Glutamatergic neuron (in vitro differentiated cells): ENCODE measurements around the gene AVP. TPM values are rescaled to one million over a fixed set of nuclear protein-coding genes. Genes with fewer than 3 reads are reported as not detected.

Source experiments
- DNase-seq: peaks from one replicate; pipeline ENCODE4 v3.0.0; 2022
- H3K27ac Mint-ChIP-seq: one replicate; pipeline ENCODE4 v1.8.0; 2020; ENCODE audit warnings: mild to moderate bottlenecking, mixed read lengths, inconsistent platforms; ENCODE audit not compliant: unreplicated experiment
- H3K27me3 Mint-ChIP-seq: one replicate; pipeline ENCODE4 v1.8.0; 2020; ENCODE audit warnings: mild to moderate bottlenecking, moderate library complexity, mixed read lengths, inconsistent platforms; ENCODE audit not compliant: unreplicated experiment
- H3K36me3 Mint-ChIP-seq: one replicate; pipeline ENCODE4 v1.8.0; 2020; ENCODE audit warnings: mild to moderate bottlenecking, mixed read lengths, inconsistent platforms; ENCODE audit not compliant: unreplicated experiment
- H3K4me1 Mint-ChIP-seq: one replicate; pipeline ENCODE4 v1.8.0; 2020; ENCODE audit warnings: mild to moderate bottlenecking, low read depth, mixed read lengths, inconsistent platforms; ENCODE audit not compliant: unreplicated experiment
- H3K4me3 Mint-ChIP-seq: one replicate; pipeline ENCODE4 v1.8.0; 2020; ENCODE audit warnings: mild to moderate bottlenecking, mixed read lengths, inconsistent platforms; ENCODE audit not compliant: unreplicated experiment
- H3K9me3 Mint-ChIP-seq: one replicate; pipeline ENCODE4 v1.8.0; 2020; ENCODE audit warnings: mild to moderate bottlenecking, moderate library complexity, mixed read lengths, inconsistent platforms; ENCODE audit not compliant: unreplicated experiment
- total RNA-seq: library from RNA; stranded (reverse); fragmentation: NEBNext Ultra II Directional; extraction: Animal tissue kit (Norgen Biotek cat#: 25700); gene quantifications from one replicate; pipeline ENCODE4 v1.2.1, GENCODE V29; 2021; ENCODE audit not compliant: unreplicated experiment
- TF ChIP-seq, protein P1 (sequence below): fragments of 200-600 bp; sonication (generic); IDR thresholded peaks from one replicate; pipeline ENCODE4 v1.5.0; 2021; ENCODE audit not compliant: partially characterized antibody, unreplicated experiment

AVP gene
- total RNA-seq, 1 donor from 2014 or later, result not detected

- TF ChIP-seq, protein P1, sequence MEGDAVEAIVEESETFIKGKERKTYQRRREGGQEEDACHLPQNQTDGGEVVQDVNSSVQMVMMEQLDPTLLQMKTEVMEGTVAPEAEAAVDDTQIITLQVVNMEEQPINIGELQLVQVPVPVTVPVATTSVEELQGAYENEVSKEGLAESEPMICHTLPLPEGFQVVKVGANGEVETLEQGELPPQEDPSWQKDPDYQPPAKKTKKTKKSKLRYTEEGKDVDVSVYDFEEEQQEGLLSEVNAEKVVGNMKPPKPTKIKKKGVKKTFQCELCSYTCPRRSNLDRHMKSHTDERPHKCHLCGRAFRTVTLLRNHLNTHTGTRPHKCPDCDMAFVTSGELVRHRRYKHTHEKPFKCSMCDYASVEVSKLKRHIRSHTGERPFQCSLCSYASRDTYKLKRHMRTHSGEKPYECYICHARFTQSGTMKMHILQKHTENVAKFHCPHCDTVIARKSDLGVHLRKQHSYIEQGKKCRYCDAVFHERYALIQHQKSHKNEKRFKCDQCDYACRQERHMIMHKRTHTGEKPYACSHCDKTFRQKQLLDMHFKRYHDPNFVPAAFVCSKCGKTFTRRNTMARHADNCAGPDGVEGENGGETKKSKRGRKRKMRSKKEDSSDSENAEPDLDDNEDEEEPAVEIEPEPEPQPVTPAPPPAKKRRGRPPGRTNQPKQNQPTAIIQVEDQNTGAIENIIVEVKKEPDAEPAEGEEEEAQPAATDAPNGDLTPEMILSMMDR, result no peak
- H3K9me3 Mint-ChIP-seq, result peaks cover 8% of the 10 kb centered on the region
- no peak for DNase-seq
- peaks cover 2% of the 10 kb centered on the region for H3K4me1 Mint-ChIP-seq
- no peak overlapping the region for H3K4me3 Mint-ChIP-seq
- H3K27me3 Mint-ChIP-seq, result peaks cover 12% of the 10 kb centered on the region
- no peaks in the 10 kb centered on the region for H3K36me3 Mint-ChIP-seq
- H3K27ac Mint-ChIP-seq, result no peak overlapping the region
Observed at GRCh38 chr20:3088031-3088430, 3.5 kb upstream of the AVP start.

DNA sequence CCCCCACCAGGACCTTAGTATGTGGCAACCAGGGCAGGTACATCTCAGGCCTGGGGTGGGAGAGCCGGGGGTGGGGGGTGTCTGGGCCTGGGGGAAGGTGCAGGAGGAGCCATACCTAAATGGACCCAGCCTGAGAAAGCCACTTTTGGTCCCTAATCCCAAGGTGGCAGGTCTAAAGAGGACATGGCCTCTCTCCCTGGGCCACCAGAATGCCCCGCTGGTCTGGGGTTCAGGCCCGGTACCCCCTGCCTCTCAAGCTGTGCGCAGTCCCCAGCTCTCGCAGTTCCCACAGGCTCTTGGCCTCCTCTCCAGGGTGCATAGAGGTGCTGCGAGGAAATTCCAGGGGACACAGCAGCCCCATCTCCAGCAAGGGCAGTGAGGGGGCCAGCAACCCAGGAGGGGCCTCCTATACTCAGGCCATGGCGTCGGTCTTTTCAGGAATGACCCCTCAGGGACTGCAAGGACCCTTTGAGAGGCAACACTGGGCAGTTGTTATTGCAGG lies 1.1 kb upstream of the AVP start:
- H3K36me3 Mint-ChIP-seq, result no peaks in the 10 kb centered on the region
- TF ChIP-seq, protein P1, result no peak
- no peaks in the 10 kb centered on the region for H3K4me1 Mint-ChIP-seq
- no peak for DNase-seq
- no peak overlapping the region for H3K27ac Mint-ChIP-seq
- peaks cover 17% of the 10 kb centered on the region for H3K27me3 Mint-ChIP-seq
- no peak overlapping the region for H3K4me3 Mint-ChIP-seq
- peaks cover 4% of the 10 kb centered on the region for H3K9me3 Mint-ChIP-seq

DNA sequence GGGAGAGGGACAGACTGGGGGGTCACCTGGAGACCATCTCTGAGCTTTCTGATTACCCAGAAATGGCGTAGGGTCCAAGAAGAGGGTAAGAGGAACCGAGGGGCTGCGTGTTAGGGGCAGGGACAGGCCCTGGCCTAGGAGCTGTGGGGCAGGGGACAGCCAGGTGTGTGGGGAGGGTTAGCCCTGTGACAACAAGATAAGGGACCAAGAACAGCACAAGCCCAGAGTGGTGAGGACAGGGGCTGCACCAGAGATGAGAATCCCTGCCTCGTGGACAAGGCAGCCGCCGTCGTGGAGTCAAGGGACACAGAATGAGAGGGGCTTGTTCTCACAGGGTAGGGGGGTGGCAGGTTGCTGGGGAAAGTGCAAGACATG lies 449 bp upstream of the AVP start:
- Mint-ChIP-seq H3K4me1 (no peaks in the 10 kb centered on the region), H3K27ac (no peak overlapping the region), H3K36me3 (no peaks in the 10 kb centered on the region), H3K4me3 (no peak overlapping the region), H3K27me3 (peaks cover 21% of the 10 kb centered on the region), H3K9me3 (peaks cover 1% of the 10 kb centered on the region)
- TF ChIP-seq, protein P1, result no peak
- no peak for DNase-seq

- H3K4me1 Mint-ChIP-seq, result no peaks in the 10 kb centered on the region
- TF ChIP-seq, protein P1, result no peak
- peaks cover 17% of the 10 kb centered on the region for H3K27me3 Mint-ChIP-seq
- H3K36me3 Mint-ChIP-seq, result no peaks in the 10 kb centered on the region
- H3K27ac Mint-ChIP-seq, result no peak overlapping the region
- DNase-seq, result no peak
- H3K4me3 Mint-ChIP-seq, result no peak overlapping the region
- no peaks in the 10 kb centered on the region for H3K9me3 Mint-ChIP-seq
Observed at GRCh38 chr20:3082955-3083952, 1.3 kb downstream of the AVP start.
